Testis (tissue), 2 donors: ENCODE measurements around the gene MAST4.

Experiments used
- CTCF ChIP-seq, 3 experiments: fragments of 450-650 bp in 2 of 3; fragments of 200-600 bp in 1 of 3; sonication (generic) in 1 of 3; IDR thresholded peaks; one replicate each; pipeline ENCODE4 v1.5.1; 2016 to 2019; ENCODE audit warnings: antibody characterized with exemption in 3 of 3, mild to moderate bottlenecking in 2 of 3, moderate library complexity in 1 of 3
- POLR2A ChIP-seq: fragments of 450-650 bp; IDR thresholded peaks from one replicate; pipeline ENCODE4 v1.6.1; 2017; ENCODE audit warnings: antibody characterized with exemption, mild to moderate bottlenecking, moderate library complexity

DNA sequence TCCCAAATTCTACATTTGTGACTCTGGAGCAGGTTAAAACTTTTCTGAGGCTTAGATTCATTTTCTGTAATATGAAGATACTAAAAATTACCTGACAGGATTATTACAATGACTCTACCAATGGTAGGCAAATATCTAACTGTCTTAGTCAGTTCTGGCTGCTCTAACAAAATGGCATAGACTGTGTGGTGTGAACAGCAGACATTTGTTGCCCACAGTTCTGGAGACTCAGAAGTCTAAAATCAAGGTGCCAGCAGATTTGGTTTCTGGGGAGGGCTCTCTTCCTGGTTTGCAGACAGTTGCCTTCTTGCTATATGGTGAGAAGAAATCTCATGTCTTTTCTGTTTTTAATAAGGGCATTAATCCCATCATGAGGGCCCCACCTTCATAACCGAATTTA lies 245.1 kb downstream of the MAST4 start:
- TF ChIP-seq CTCF (IDR thresholded peaks at IDR 0.05) (no peak), POLR2A (no peak)
